NB4 (cell line): ENCODE measurements around the gene ZC2HC1B.

Experiments
- MYC ChIP-seq: IDR thresholded peaks from 2 replicates; pipeline ENCODE4 v1.6.1; 2011; ENCODE audit warnings: low read depth, low read length
- POLR2A ChIP-seq: IDR thresholded peaks from 2 replicates; pipeline ENCODE4 v1.6.1; 2011; ENCODE audit warnings: mild to moderate bottlenecking; ENCODE audit not compliant: insufficient read length; ENCODE audit errors: extremely low read depth
- TF ChIP-seq, protein P1 (sequence below): IDR thresholded peaks from one replicate; pipeline ENCODE4 v1.5.1; 2012; ENCODE audit warnings: low read depth, low read length

DNA sequence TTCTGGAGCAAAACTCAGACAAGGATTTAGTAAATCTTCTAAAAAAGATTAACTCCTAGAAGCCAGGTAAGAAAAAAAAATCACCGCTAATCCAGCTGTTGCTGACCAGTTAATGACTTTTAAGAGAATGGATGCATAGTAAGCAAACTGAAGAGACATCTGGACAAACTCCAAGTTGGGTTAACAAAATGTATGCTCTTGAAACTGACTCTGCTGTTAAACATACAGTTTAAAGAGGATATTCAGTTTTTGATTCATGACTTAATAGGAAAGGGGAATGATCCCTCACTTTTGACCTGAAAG is 73.3 kb downstream of the ZC2HC1B start:
- TF ChIP-seq, protein P1, sequence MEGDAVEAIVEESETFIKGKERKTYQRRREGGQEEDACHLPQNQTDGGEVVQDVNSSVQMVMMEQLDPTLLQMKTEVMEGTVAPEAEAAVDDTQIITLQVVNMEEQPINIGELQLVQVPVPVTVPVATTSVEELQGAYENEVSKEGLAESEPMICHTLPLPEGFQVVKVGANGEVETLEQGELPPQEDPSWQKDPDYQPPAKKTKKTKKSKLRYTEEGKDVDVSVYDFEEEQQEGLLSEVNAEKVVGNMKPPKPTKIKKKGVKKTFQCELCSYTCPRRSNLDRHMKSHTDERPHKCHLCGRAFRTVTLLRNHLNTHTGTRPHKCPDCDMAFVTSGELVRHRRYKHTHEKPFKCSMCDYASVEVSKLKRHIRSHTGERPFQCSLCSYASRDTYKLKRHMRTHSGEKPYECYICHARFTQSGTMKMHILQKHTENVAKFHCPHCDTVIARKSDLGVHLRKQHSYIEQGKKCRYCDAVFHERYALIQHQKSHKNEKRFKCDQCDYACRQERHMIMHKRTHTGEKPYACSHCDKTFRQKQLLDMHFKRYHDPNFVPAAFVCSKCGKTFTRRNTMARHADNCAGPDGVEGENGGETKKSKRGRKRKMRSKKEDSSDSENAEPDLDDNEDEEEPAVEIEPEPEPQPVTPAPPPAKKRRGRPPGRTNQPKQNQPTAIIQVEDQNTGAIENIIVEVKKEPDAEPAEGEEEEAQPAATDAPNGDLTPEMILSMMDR, result no peak
- no peak for TF ChIP-seq POLR2A
- TF ChIP-seq MYC, result no peak
